GM12875 (cell line): ENCODE data around the gene WDR45B.

Experiments
- H3K4me3 ChIP-seq: one replicate; pipeline ENCODE4 v1.5.1; 2011; ENCODE audit warnings: low read depth, low read length, control low read depth
- CTCF ChIP-seq: IDR thresholded peaks from 2 replicates; pipeline ENCODE4 v1.5.1; 2011; ENCODE audit warnings: low read depth, mild to moderate bottlenecking, control low read depth, inconsistent platforms, low read length, moderate library complexity, borderline replicate concordance; ENCODE audit not compliant: insufficient read depth

The WDR45B gene

GRCh38 chr17:82565551-82565950 lies 82.7 kb downstream of the WDR45B start:
- no peak overlapping the region for H3K4me3 ChIP-seq
- TF ChIP-seq CTCF = no peak
